Measurements from ENCODE around the gene SH3GL1.
"Not testable (repeated sequence)": the region's sequence is repeated elsewhere in the genome, so short reads cannot be mapped to it uniquely, and the experiment has no call there.

Gene SH3GL1

GRCh38 chr19:4354897-4355296 is 45.5 kb downstream of the SH3GL1 start:
- no peaks in the 10 kb centered on the region for H3K4me1 ChIP-seq (ENCODE audit: insufficient read depth, poor library complexity, severe bottlenecking)
- H3K27me3 ChIP-seq (ENCODE audit: insufficient read depth, poor library complexity, severe bottlenecking) = no peaks in the 10 kb centered on the region
- H3K36me3 ChIP-seq (ENCODE audit: low read depth) = peaks cover 7% of the 10 kb centered on the region
- no peak for TF ChIP-seq CTCF (IDR thresholded peaks at IDR 0.05; ENCODE audit: poor library complexity, severe bottlenecking)
- H3K4me3 ChIP-seq (ENCODE audit: severe bottlenecking) = no peak overlapping the region
- DNase-seq (ENCODE audit: low spot score) (no peak), ATAC-seq (ENCODE audit: low read depth) (no peak)
- no peaks in the 10 kb centered on the region for H3K9me3 ChIP-seq (ENCODE audit: severe bottlenecking)
- H3K27ac ChIP-seq (ENCODE audit: poor library complexity, severe bottlenecking) = no peak overlapping the region

- H3K27ac ChIP-seq (ENCODE audit: poor library complexity, severe bottlenecking) = no peak overlapping the region
- no peak overlapping the region for H3K4me3 ChIP-seq (ENCODE audit: severe bottlenecking)
- no peak for ATAC-seq (ENCODE audit: low read depth)
- H3K36me3 ChIP-seq (ENCODE audit: low read depth) = peaks cover under 1% of the 10 kb centered on the region
- H3K4me1 ChIP-seq (ENCODE audit: insufficient read depth, poor library complexity, severe bottlenecking) = no peaks in the 10 kb centered on the region
- H3K9me3 ChIP-seq (ENCODE audit: severe bottlenecking) = no peaks in the 10 kb centered on the region
- H3K27me3 ChIP-seq (ENCODE audit: insufficient read depth, poor library complexity, severe bottlenecking) = no peaks in the 10 kb centered on the region
- TF ChIP-seq CTCF (IDR thresholded peaks at IDR 0.05; ENCODE audit: poor library complexity, severe bottlenecking) = no peak
- no peak for DNase-seq (ENCODE audit: low spot score)
Measured at GRCh38 chr19:4354282-4354681, 46.1 kb downstream of the SH3GL1 start.

- no peaks in the 10 kb centered on the region; the same call in 1 of the 2 replicates for H3K36me3 ChIP-seq (ENCODE audit: low read depth)
- peak; percentile 59; the same call in 1 of the 3 replicates for ATAC-seq (ENCODE audit: low read depth)
Measured at GRCh38 chr19:4352701-4353121, 47.6 kb downstream of the SH3GL1 start.

GRCh38 chr19:4350726-4351125 is 49.6 kb downstream of the SH3GL1 start:
- no peak overlapping the region for H3K4me3 ChIP-seq (ENCODE audit: severe bottlenecking)
- H3K27ac ChIP-seq (ENCODE audit: poor library complexity, severe bottlenecking) = no peak overlapping the region
- no peaks in the 10 kb centered on the region for H3K9me3 ChIP-seq (ENCODE audit: severe bottlenecking)
- peak; percentile 35 for DNase-seq (ENCODE audit: low spot score)
- TF ChIP-seq CTCF (IDR thresholded peaks at IDR 0.05; ENCODE audit: poor library complexity, severe bottlenecking) = no peak
- H3K36me3 ChIP-seq (ENCODE audit: low read depth) = no peaks in the 10 kb centered on the region; the same call in 1 of the 2 replicates
- no peaks in the 10 kb centered on the region for H3K27me3 ChIP-seq (ENCODE audit: insufficient read depth, poor library complexity, severe bottlenecking)
- no peaks in the 10 kb centered on the region for H3K4me1 ChIP-seq (ENCODE audit: insufficient read depth, poor library complexity, severe bottlenecking)
- no peak for ATAC-seq (ENCODE audit: low read depth)

More at GRCh38 chr19:4352701-4353121, 47.6 kb downstream of the SH3GL1 start:
- no peaks in the 10 kb centered on the region for H3K27me3 ChIP-seq (ENCODE audit: insufficient read depth, poor library complexity, severe bottlenecking)
- no peak overlapping the region for H3K27ac ChIP-seq (ENCODE audit: poor library complexity, severe bottlenecking)
- DNase-seq (ENCODE audit: low spot score) = peak; percentile 57
- H3K9me3 ChIP-seq (ENCODE audit: severe bottlenecking) = no peaks in the 10 kb centered on the region
- peak; percentile 81 for TF ChIP-seq CTCF (IDR thresholded peaks at IDR 0.05; ENCODE audit: poor library complexity, severe bottlenecking)
- no peaks in the 10 kb centered on the region for H3K4me1 ChIP-seq (ENCODE audit: insufficient read depth, poor library complexity, severe bottlenecking)
- H3K4me3 ChIP-seq (ENCODE audit: severe bottlenecking) = no peak overlapping the region

GRCh38 chr19:4350111-4350510 is 50.2 kb downstream of the SH3GL1 start:
- no peak overlapping the region for H3K4me3 ChIP-seq (ENCODE audit: severe bottlenecking)
- H3K27me3 ChIP-seq (ENCODE audit: insufficient read depth, poor library complexity, severe bottlenecking) = no peaks in the 10 kb centered on the region
- no peak for TF ChIP-seq CTCF (IDR thresholded peaks at IDR 0.05; ENCODE audit: poor library complexity, severe bottlenecking)
- H3K9me3 ChIP-seq (ENCODE audit: severe bottlenecking) = no peaks in the 10 kb centered on the region
- ATAC-seq (ENCODE audit: low read depth) (no peak), DNase-seq (ENCODE audit: low spot score) (no peak)
- H3K4me1 ChIP-seq (ENCODE audit: insufficient read depth, poor library complexity, severe bottlenecking) = no peaks in the 10 kb centered on the region
- H3K27ac ChIP-seq (ENCODE audit: poor library complexity, severe bottlenecking) = no peak overlapping the region
- no peaks in the 10 kb centered on the region; the same call in 1 of the 2 replicates for H3K36me3 ChIP-seq (ENCODE audit: low read depth)

GRCh38 chr19:4349225-4349624 is 51.1 kb downstream of the SH3GL1 start:
- H3K9me3 ChIP-seq (ENCODE audit: severe bottlenecking); H3K4me3 ChIP-seq (ENCODE audit: severe bottlenecking); H3K4me1 ChIP-seq (ENCODE audit: insufficient read depth, poor library complexity, severe bottlenecking); H3K27ac ChIP-seq (ENCODE audit: poor library complexity, severe bottlenecking); H3K27me3 ChIP-seq (ENCODE audit: insufficient read depth, poor library complexity, severe bottlenecking); H3K36me3 ChIP-seq (ENCODE audit: low read depth); ATAC-seq (ENCODE audit: low read depth); DNase-seq (ENCODE audit: low spot score): not testable (repeated sequence)

Measured in RWPE2 (cell line).